CD4-positive, alpha-beta T cell treated with Interleukin-2 at 100 ng/mL for 4 hours (primary cell): Measurements from ENCODE around the gene SRGN.
"Not testable (repeated sequence)": the region's sequence is repeated elsewhere in the genome, so short reads cannot be mapped to it uniquely, and the experiment has no call there.

Experiments used
- DNase-seq: peaks from one replicate; pipeline ENCODE4 v3.0.0-alpha.2; 2020; ENCODE audit warnings: low spot score

Gene SRGN

GRCh38 chr10:69141304-69141703 is 53.4 kb downstream of the SRGN start:
- DNase-seq: no peak

GRCh38 chr10:69142074-69142473 is 54.2 kb downstream of the SRGN start:
- not testable (repeated sequence) for DNase-seq

- DNase-seq: no peak
These were observed 55.1 kb downstream of the SRGN start for GRCh38 chr10:69142983-69143382.

- no peak for DNase-seq
These were observed 57.4 kb downstream of the SRGN start for GRCh38 chr10:69145329-69145728.

GRCh38 chr10:69145864-69146263 is 58.0 kb downstream of the SRGN start:
- no peak for DNase-seq

- DNase-seq: no peak
These were observed 58.9 kb downstream of the SRGN start for GRCh38 chr10:69146759-69147158.

- DNase-seq: no peak
These were observed 64.1 kb downstream of the SRGN start for GRCh38 chr10:69151984-69152383.

- DNase-seq: no peak
These were observed 65.3 kb downstream of the SRGN start for GRCh38 chr10:69153227-69153626.
